ENCODE data around the gene CCDC92.
"Not testable (repeated sequence)": the region's sequence is repeated elsewhere in the genome, so short reads cannot be mapped to it uniquely, and the experiment has no call there.

The CCDC92 gene

DNA sequence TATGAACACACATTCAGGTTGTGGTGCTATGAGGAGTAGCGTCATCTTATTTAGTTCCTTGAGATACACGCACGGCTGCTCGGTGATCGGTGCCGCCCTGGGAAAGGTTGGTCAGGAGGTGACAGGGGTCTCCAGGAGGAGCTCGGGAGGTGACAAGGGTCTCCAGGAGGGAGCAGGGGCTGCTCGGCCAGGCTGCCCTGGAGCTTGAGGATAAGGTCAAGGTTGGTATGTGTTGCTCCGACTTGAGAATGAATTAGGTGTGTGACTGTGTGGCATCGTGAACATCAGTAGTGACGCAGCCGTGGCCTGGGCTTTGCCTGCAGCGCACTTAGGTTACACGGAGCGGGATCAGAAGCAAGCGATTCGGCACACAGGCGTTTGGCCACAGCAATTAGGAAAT, 36.2 kb downstream of the CCDC92 start:
- DNase-seq: no peak

DNA sequence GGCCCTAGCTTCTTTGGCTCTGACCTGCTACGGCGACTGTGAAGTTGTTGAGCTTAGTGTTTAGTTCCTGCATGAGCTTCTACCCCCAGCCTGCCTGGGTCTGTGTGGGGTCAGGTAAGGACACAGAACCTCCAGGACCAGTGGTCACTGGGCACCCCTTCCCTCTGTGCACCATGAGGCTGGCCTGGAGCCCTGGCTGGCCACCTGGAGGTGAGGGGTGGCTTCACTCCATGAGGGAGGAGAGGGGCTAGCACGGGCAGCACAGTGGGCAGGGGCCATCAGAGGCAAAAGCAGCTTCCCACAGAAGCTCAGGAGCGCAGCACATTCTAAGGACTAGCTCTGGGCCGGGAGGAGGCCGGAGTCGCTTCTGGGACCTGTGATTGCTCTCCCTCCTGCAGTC, 36.7 kb downstream of the CCDC92 start:
- no peak for DNase-seq

DNA sequence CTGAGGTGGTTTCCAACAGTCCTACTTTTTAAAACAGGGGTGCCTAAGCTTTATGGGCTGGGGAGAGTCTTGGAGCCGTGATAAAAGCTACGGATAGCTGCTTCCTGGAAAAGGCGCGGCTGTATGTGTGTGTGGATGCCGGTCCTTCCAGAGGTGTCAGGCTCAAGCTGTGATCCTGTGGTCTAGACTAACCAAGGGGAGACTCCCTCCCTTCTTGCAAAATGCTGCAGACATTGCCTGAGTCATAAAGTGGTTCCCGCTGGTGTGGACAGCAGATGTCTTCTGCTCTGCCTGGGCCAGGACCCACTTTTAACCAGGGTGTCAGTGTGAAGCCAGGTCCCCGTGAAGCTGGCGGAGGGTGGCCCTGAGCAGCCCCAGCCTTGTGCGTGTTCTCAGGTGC, 37.8 kb downstream of the CCDC92 start:
- no peak for DNase-seq

DNA sequence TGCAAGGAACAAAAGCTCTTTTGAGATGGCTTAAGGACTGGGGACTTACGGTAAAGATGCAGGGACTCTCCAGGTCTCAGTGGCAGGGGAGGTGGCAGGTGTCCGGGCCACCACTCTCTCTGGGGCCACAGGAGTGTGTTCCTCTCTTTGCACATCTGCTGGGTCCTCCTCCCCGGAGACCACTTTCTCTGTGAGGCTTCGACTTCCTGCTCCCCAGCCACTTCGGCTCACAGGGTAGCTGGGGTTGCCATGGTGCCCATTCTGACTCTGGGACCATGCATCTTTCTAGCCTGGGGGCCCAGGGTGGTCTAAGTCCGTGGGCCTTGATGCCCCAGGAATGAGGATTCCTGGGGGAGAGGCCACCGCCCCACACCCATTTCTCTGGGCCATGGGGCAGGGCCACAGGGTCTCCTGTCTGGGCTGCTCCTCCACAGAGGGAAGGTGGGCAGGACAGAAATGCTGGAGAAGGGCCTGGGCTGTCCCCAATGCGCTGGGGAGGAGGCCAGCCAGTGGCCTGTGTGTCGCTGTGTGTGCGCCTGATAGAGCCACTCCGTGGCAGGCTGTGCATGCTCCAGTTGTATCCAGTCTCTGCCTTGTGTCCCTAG, 38.5 kb downstream of the CCDC92 start:
- no peak for DNase-seq

DNA sequence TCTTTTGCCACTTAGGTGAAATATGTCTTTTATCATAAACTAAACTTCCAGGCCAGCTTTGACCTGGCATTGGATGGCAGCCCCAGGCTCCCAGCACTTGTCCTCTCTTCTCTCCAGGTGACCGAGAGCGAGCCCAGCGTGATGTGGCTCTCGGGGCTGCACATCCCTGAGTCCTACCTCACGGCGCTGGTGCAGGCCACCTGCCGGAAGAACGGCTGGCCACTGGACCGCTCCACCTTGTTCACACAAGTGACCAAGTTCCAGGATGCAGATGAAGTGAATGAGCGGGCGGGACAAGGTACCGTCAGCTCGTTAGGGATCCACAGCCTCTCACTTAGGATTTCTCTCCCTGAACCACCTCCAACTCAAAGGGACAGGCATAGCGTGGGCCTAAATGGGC, 39.4 kb downstream of the CCDC92 start:
- DNase-seq: no peak

DNA sequence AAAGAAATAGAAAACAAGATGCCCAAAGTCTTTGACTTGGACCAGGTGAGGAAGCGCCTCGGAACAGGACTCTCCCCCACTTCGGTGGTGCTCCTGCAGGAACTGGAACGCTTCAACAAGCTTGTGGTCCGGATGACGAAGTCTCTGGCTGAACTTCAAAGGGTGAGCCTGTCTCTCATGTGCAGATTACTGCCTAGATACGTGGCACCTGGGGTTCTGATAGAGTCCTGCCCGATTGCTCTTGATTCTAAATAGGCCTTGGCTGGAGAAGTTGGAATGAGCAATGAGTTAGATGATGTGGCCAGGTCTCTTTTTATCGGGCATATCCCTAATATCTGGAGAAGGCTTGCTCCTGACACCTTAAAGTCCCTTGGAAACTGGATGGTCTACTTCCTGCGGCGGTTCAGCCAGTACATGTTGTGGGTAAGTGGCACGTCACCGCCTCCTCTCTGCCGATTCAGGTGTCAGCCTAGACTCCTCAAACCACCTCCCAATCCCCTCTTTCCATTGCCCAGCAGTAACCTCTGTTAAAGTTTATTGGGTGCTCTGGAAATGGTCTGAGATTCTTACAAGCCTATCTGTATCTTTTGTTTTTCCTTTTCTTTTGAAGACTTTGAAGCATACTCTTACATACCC, 40.8 kb downstream of the CCDC92 start:
- DNase-seq: no peak

DNA sequence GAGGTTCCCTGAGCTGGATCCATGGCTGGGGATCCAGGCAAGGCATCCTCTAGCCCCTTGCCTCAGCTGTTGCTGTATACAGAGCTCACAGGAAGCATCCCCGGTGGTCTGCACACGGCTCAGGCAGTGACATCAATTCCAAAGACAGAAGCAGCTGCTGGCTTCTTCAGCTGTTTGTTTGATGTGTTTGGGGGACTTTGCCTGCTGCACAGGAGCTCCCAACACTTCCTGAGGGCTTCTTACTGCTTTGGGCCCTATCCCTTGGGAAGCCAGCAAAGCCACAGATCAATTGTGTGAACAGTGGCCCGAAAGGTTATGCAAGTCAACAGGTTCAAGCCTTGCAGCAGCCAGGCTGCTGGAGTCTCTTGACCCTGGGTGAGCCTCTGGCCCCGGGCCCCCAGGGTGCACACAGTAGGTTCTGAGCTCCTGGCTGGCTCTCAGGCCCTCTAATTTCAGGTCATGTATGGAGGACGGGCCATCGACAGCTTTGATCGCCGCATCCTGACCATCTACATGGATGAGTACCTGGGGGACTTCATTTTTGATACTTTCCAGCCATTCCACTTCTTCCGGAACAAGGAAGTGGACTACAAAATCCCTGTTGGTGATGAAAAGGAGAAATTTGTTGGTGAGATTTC, 42.6 kb downstream of the CCDC92 start:
- DNase-seq: no peak

DNA sequence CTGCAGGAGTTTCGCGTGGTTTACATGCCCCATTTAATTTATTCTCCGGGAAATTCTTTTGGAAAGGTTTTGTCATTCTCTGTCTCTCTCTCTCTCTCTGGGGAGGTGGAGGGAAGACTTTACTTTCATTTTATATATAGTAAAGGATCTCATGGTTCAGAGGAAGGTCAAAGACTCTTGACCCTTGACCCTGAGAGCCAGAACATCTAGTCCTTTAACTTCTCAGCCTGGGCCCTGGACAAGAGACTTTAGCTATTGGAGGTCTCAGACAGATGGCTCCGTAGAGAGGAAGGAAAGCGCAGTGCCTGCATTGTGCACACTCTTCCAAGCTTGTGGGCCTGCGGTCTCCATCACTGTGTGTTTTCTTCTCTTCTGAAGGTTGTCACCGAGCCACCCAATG, 43.7 kb downstream of the CCDC92 start:
- no peak for DNase-seq

DNA sequence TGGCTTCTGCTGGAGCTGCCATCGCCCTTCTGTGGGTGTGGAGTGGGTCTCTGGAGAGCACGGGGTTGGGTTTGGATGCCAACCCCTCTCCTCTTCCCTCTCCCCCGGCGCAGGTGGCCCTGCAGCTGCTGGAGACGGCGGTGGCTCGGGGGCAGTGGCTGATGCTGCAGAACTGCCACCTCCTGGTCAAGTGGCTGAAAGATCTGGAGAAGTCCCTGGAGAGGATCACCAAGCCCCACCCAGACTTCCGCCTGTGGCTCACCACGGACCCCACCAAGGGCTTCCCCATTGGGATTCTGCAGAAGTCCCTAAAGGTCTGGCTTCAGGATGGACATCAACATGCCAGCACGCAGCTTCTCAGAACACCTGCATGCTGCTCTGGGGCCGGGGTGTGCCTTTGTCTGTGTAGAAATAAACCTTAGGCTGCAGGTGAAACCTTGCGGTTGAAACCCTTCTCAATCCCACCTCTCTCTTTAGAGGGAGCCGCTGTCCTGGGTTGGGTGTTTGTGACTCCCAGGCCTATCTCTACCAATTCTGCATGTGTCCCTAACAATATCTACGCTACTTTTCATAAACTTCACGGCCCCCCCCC, 44.3 kb downstream of the CCDC92 start:
- DNase-seq: peak; percentile 58 to 82

DNA sequence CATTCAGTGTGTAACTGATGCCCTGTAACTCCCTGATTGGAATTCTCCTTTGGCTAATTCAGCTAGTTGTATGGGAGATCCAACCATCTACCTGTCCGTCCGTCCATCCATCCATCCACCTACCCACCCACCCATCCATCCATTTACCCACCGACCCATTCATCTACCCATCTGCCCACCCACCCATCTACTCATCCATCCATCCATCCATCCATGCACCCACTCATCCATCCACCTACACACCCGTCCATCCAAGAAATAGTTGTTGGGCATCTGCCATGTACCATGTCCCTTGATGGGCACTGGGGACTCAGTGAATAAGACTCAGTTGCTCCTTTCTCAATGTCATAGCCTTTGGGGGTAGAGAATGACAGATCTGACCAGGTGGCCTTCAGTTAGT, 48.1 kb downstream of the CCDC92 start:
- no peak for DNase-seq

DNA sequence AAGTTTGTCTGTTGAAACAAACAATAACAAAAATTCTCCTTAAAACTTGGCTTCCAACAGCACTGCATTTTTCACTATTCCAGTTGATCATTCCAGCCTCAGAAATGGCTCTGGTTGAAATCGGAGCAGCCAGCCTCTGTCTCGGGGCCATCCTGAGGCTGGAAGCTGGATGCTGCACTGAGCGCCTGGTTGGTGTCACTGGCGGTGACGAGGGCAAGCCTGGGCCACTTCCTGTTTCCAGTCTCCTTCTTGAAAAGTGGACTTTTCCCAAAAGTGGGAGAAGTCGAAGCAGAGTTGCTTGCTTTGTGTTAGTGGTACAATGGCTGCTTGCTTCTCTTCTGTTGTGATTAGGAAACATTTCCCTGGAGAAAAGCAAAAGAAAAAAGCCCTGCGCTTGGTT, 48.7 kb downstream of the CCDC92 start:
- DNase-seq: no peak

DNA sequence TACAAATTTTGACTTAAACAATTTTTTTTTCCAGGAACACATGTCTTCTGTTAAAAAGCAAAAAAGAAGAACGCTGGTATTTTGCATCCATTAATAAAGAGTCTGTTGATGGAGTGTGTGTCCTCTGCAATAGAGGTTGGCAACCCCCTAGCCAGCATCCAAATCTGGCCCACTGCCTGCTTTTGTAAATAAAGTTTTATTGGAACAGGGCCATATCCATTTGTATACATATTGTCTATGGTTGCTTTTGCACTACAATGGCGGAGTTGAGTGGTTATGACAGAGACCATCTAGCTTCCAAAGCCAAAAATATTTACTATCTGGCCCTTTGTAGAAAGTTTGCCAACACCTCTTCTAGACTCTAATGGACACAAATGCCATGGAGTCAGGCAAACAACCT, 49.6 kb downstream of the CCDC92 start:
- no peak for DNase-seq

DNA sequence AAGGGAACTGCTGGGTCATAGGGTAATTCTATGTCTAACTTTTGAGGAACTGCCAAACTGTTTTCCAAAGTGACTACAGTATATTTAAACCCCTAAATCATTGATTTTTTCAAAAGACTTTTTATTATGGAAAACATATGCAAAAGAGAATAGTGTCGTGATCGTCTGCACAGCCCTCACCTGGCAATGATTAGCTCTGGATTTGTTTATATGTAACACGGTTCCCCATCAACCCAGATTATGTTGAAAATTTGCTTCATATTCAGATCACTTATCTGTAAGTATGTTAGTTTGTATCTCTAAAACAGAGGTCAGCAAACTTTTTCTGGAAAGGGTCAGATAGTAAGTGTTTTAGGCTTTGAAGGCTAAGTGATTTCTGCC, 52.7 kb downstream of the CCDC92 start:
- no peak for DNase-seq

DNA sequence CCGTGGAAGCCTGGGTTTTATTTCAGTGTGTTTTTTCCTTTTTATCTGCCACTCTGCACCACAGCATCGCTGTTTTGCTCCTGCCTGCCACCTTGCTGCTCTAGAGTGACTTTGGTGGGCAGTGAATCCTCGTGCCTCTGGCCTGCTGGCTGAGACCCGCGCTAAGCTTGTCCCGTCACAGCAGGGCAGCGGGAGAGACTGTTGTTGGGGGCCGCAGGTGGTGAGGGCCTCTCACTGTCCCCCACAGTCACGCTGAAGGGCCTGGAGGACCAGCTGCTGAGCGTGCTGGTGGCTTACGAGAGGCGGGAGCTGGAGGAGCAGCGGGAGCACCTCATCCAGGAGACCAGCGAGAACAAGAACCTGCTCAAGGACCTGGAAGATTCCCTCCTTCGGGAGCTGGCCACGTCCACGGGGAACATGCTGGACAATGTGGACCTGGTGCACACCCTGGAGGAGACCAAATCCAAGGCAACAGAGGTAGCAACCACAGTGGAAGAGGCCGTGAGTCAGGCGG, 55.2 kb downstream of the CCDC92 start:
- DNase-seq: no peak

DNA sequence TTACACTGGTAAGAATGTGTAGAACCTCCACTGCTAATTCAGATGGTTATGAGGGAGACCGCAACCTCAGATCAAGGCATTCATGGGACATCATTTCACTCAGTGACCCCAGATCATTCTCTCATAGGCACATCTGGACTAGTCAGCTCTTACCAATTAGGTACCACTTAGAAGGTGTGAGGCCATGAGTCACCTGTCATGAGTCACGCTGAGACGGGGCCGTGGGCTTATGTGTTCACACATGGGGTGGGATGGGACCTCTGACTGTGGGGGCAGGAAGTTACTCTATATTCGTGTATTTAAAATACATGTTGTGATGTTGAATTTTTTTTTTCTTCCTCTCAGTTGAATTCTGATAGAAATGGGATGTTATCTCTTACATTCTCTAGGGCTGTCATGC, 55.9 kb downstream of the CCDC92 start:
- DNase-seq: no peak

DNA sequence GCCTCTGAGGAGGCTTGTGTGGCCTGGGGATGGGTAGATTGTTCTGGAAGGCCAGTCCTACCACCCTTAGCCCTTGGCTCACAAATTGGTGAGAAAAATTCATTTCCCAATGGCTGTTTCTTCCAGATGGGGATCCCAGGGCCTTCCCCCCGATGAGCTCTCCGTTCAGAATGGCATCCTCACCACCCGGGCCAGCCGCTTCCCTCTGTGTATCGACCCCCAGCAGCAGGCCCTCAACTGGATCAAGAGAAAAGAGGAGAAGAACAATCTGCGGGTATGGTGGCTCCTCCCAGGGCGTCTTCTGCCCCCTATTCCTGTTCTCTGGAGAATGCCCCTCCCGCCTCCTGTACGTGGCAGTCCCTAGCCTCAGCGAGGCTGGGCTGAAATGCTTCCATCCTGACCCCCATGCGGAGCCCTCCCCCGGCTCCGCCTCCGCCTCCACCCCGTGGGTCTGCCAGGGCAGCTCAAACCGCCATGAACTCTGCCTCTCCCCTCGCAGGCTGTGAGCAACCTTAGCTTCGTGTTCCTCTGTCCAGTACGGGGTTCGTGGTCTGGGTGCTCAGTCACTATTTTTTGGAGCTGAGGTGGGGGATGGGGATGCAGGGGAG, 57.8 kb downstream of the CCDC92 start:
- DNase-seq: no peak

DNA sequence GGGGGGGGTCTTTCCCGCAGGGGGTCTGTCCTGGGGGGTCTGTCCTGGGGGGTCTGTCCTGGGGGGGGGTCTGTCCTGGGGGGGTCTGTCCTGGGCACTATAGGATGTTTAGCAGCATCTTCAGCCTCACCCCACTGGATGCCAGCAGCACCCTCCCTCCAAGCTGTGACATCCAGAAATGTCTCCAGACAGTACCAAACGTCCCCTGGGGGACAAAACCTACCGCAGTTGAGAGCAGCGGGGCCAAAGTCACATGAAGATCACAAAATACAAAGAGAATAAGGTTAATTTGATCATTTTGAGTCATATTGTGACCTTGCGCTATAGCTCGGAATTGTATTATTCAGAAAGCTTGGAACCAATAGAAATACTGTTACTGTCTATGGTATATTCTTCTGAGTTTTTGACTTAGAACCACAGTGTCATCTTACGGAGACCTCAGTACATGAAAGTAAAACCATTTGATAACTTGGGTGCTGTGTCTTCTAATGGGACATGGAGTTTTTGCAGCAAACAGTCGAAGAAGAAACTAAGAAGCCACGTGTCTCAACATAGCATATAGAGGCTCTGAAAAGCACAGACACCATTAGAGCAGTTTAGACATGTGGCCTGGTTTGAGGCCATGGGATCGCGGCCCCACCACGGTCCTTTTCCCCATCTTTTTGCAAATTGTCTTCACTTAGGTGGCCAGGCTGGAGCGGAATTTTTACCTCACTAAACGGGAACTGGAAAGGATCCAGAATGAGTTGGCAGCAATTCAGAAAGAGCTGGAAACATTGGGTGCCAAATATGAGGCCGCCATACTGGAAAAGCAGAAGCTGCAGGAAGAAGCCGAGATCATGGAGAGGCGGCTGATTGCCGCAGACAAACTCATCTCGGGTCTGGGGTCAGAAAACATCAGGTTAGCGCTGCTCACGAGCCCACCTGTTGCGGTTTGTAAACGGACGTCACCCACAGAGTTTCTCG, 59.9 kb downstream of the CCDC92 start:
- no peak for DNase-seq

DNA sequence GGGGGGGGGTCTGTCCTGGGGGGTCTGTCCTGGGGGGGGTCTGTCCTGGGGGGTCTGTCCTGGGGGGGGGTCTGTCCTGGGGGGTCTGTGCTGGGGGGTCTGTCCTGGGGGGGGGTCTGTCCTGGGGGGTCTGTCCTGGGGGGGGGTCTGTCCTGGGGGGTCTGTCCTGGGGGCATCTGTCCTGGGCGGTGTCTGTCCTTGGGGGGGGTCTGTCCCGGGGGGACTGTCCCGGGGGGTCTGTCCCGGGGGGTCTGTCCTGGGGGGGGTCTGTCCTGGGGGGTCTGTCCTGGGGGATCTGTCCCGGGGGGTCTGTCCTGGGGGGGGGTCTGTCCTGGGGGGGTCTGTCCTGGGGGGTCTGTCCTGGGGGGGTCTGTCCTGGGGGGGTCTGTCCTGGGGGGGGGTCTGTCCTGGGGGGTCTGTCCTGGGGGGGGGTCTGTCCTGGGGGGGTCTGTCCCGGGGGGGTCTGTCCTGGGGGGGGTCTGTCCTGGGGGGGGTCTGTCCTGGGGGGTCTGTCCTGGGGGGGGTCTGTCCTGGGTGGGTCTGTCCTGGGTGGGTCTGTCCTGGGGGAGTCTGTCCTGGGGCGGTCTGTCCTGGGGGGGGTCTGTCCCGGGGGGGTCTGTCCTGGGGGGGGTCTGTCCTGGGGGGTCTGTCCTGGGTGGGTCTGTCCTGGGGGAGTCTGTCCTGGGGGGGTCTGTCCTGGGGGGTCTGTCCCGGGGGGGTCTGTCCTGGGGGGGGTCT, 60.8 kb downstream of the CCDC92 start:
- not testable (repeated sequence) for DNase-seq

DNA sequence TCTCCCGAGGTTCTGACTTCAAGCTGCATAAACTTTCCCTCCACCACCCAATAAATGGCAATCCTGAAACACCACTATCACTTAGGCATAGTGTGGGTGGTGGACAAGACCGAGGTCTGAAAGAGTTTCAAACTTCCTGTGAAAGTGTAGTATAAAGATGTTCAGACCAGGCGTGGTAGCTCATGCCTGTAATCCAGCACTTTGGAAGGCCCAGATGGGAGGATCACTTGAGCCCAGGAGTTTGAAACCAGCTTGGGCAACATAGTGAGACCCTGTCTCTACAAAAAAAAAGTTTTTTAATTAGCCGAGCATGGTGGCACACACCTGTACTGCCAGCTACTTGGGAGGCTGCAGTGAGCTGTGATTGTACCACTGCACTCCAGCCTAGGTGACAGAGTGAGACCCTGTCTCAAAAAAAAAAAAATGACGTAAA, 61.9 kb downstream of the CCDC92 start:
- no peak for DNase-seq

DNA sequence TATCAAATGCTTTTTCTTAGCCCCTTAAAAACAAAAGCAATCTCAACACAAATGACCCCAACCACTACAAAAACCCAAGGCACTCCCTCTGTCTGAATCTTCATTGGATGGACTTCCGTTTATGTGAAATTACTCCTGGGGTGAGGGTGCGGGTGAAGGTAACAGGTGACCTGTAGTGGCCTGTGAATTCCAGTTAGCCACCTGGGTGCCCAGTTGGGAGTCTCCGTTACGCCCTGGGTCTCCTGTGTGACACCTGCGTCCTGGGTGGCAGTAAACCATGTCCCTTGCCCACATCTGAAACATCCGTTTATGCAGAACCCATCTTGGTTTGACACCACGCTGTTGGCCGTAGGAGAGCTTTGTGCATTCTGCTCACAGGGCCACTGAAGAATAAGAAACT, 62.6 kb downstream of the CCDC92 start:
- no peak for DNase-seq

DNA sequence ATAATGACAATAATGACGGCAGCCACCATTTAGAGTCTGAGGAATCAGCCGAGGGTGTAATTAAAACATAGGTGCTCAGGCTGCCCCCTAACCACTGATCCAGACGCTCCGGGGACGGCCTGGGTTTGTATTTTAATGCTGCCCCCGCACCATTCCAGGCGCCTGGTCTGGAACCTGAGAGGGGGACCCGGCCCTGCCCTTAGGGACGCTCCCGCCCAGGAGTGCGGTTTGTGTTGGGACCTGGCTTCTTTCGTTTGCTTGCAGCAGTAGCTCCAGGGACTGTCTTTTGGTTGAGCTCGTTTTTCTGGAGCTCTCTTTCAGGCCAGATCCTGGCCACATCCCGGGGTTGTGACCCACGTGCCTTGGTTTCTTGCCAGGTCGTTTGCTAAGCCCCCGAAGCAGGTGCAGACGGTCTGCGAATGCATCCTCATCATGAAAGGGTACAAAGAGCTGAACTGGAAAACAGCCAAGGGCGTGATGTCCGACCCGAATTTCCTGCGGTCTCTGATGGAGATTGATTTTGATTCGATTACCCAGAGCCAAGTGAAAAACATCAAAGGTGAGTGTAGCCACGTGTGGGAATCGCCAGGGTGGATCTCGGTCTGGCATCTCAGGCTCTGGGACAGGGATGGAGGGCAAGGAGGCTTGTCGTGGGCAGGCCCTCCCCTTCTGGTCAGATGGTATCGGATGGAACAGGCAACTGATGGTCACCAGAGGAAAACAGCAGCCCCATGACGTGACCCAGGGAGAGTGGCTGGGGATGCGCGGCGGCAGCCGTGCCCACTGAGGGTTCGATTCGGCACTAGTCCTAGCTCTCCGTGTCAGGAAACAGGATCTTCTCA, 63.5 kb downstream of the CCDC92 start:
- DNase-seq: peak in 1 of 2 experiments; percentile 21
